MG63 (cell line): Measurements from ENCODE around the gene MPC1L. TPM values are rescaled to one million over a fixed set of nuclear protein-coding genes. Genes with fewer than 3 reads are reported as not detected.
"Not testable (repeated sequence)": the region's sequence is repeated elsewhere in the genome, so short reads cannot be mapped to it uniquely, and the experiment has no call there.

Source experiments
- DNase-seq: peaks from one replicate; pipeline ENCODE4 v3.0.0-alpha.2; 2020
- H3K27me3 ChIP-seq: fragments of 250-450 bp; sonication (Bioruptor Pico); 2 replicates; pipeline ENCODE4 v1.5.1; 2020; ENCODE audit warnings: mild to moderate bottlenecking, moderate library complexity
- H3K36me3 ChIP-seq: fragments of 250-450 bp; sonication (Bioruptor Pico); 2 replicates; pipeline ENCODE4 v1.5.1; 2020; ENCODE audit warnings: mild to moderate bottlenecking, moderate library complexity
- H3K4me3 ChIP-seq: fragments of 250-450 bp; sonication (Bioruptor Pico); 2 replicates; pipeline ENCODE4 v1.5.1; 2020; ENCODE audit warnings: mild to moderate bottlenecking, moderate library complexity
- H3K9me3 ChIP-seq: fragments of 250-450 bp; sonication (Bioruptor Pico); 2 replicates; pipeline ENCODE4 v1.5.1; 2020; ENCODE audit warnings: mild to moderate bottlenecking, moderate library complexity
- total RNA-seq: library from RNA; depleted of rRNA; stranded (reverse); fragments of >200 nt; shearing (Covaris generic); gene quantifications from 2 replicates; pipeline ENCODE4 v1.2.3, GENCODE V29; 2014; ENCODE audit warnings: low replicate concordance; rRNA removed

MPC1L gene
- not detected in 2 replicates for total RNA-seq

DNA sequence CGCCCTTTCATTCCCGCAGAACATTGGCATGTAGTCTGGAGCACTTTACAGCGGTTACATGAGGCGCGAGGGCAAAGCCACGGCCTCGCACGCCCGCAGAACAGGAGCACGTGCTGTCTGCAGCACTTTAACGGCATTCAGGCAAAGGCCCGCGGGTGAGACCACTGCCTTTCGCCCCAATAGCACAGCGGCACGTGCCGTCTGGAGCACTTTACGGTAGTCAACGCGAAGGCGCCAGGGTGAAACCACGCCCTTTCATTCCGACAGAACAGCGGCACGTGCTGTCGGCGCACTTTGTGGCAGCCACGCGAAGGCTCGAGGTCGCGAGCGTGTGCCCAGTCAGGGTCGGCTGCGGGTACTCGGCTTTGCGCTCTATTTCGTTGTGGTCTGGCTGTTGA, at the start of gene MPC1L:
TSS of gene MPC1L (plus strand) at position 290 of the 398 bp plus-strand sequence. CDS start 138 bp downstream, outside the sequence.
- DNase-seq = no peak
- no peaks in the 10 kb centered on the region for H3K27me3 ChIP-seq

GRCh38 chrX:40573763-40574162, 49.5 kb upstream of the MPC1L start:
- Histone ChIP-seq H3K9me3 (no peaks in the 10 kb centered on the region), H3K4me3 (no peak overlapping the region), H3K36me3 (no peaks in the 10 kb centered on the region), H3K27me3 (no peaks in the 10 kb centered on the region)
- DNase-seq = no peak

More for the DNA sequence above, at the start of gene MPC1L:
- Histone ChIP-seq H3K9me3 (no peaks in the 10 kb centered on the region), H3K4me3 (no peak within 1 kb of the TSS), H3K36me3 (no peaks in the 10 kb centered on the region; the same call in 1 of the 2 replicates)

DNA sequence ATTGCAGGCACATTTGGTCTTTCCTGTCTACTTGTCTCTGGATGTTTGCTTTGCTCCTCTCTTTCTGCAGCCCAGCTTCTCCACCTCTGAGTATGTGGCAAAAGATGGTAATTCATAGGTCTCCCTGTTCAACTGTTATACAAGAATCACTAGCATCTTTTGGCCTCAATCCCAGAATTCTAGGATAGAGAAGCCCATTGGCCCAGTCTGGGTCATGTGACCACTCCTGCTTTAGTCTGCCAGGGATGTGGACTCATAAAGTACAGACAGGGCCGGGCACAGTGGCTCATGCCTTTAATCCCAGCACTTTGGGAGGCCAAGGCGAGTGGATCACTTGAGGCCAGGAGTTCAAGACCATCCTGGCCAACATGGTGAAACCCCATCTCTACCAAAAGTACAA, 47.8 kb upstream of the MPC1L start:
- H3K4me3 ChIP-seq, H3K27me3 ChIP-seq, H3K9me3 ChIP-seq, H3K36me3 ChIP-seq: not testable (repeated sequence)
- peak; percentile 24 for DNase-seq

DNA sequence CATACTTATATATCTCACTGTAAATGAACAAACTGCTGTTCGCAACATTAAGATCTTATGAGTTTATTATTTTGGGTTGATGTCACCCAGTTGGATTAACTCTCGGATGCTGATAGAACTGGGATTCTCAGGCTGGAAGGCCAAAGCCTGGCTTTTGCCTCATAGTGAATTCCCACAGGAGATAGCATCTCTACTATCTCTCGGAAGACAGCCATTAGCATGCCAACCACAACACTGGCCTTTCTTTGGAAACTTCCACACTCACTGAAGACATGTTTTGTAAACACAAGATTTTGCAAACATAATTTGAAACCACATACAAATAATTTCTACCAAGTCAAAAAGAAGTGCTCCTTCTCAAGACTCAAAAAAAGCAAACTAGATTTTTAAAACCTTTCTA, 46.9 kb upstream of the MPC1L start:
- H3K9me3 ChIP-seq = no peaks in the 10 kb centered on the region

DNA sequence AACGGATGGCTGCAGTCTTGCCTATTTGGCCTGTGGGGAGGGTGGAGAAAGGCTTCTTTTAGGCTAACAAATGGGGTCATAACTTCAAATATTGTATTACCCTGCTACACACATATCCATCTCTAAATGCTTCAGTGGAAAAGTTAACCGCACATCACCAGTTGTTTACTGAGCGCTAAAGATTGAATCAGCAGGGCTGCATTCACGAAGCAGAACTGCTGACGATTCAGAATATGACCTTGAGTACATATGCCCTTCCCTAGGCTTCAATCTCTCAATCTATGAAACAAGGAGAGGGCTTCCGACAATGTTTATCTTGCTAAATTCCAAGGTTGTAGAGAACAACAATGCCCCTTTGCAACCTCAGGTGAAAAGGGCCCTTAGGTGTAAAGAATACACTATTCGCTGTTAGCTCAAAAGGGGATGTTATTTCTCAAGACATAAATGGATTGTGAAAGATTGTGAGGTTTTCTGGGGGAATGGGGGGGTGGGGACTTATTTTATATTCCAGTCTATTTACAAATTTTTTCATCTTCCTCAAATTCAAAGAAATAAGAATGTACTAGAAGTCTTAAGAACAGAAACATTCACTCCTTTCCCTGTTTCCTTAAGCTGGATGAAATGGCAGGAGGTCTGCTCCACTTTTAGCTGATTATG, 45.1 kb upstream of the MPC1L start:
- no peak overlapping the region for H3K4me3 ChIP-seq
- no peak for DNase-seq
- H3K27me3 ChIP-seq = no peaks in the 10 kb centered on the region
- no peaks in the 10 kb centered on the region for H3K9me3 ChIP-seq
- H3K36me3 ChIP-seq = no peaks in the 10 kb centered on the region

More for the DNA sequence above, 46.9 kb upstream of the MPC1L start:
- Histone ChIP-seq H3K36me3 (no peaks in the 10 kb centered on the region), H3K27me3 (no peaks in the 10 kb centered on the region), H3K4me3 (no peak overlapping the region)
- no peak for DNase-seq

DNA sequence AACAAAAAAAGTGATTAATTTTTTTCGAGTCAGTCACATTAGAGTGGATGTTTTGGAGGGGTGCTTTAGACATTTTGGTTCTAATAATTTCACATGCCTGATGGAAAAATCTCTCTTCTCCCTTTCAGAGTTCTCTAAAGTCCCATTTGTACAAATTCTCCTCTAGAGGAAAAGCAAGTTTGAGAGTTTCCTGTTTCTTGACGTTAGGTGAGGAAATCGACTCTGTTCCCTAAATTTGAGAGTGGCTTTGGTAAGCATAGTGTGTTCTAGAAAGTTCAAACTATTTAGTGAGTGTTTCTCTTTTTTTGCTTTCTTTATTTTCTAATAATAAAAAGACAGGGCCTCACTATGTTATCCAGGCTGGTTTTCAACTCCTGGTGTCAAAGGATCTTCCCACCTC, 44.1 kb upstream of the MPC1L start:
- DNase-seq = no peak
- no peak overlapping the region for H3K4me3 ChIP-seq
- no peaks in the 10 kb centered on the region for H3K36me3 ChIP-seq
- H3K9me3 ChIP-seq = no peaks in the 10 kb centered on the region
- no peaks in the 10 kb centered on the region for H3K27me3 ChIP-seq

GRCh38 chrX:40579900-40580536, 43.2 kb upstream of the MPC1L start:
- Histone ChIP-seq H3K27me3 (no peaks in the 10 kb centered on the region), H3K4me3 (peak overlapping the region; percentile 77), H3K9me3 (no peaks in the 10 kb centered on the region), H3K36me3 (no peaks in the 10 kb centered on the region)
- DNase-seq = no peak

GRCh38 chrX:40580537-40581335, 42.5 kb upstream of the MPC1L start, which contains the start of gene ATP6AP2:
Gene ATP6AP2, plus strand, starts transcription at chrX:40580970. Its CDS starts 96 bp downstream, at chrX:40581066.
- peak within 1 kb of the TSS; percentile 77 for H3K4me3 ChIP-seq
- peak; percentile 84 for DNase-seq
- H3K9me3 ChIP-seq = no peaks in the 10 kb centered on the region
- no peaks in the 10 kb centered on the region for H3K36me3 ChIP-seq
- H3K27me3 ChIP-seq = no peaks in the 10 kb centered on the region

GRCh38 chrX:40581336-40581920, 41.8 kb upstream of the MPC1L start:
- no peak for DNase-seq
- H3K9me3 ChIP-seq = no peaks in the 10 kb centered on the region
- peak overlapping the region; percentile 77 for H3K4me3 ChIP-seq
- H3K36me3 ChIP-seq = no peaks in the 10 kb centered on the region
- H3K27me3 ChIP-seq = no peaks in the 10 kb centered on the region

GRCh38 chrX:40582178-40582577, 41.0 kb upstream of the MPC1L start:
- H3K36me3 ChIP-seq, H3K27me3 ChIP-seq, H3K4me3 ChIP-seq, H3K9me3 ChIP-seq, DNase-seq: not testable (repeated sequence)

DNA sequence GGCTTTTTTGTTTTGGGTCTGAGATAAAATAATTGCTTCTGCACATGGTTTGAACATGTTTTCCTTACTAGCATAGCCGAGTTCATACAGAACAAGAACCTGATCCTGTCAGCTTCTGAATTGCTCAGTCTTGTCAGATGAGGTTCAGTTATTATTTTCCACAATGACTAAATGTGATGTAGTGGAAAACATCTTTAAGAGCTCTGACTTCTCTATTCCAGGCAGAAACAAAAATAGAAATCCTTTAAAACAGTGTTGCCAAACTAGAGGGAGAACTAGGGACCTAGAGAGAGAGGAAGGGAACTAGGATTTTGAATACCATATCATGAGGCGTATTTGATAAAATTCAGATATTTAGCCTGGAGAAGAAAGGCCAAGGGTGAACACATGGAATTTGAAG, 40.4 kb upstream of the MPC1L start:
- Histone ChIP-seq H3K27me3 (no peaks in the 10 kb centered on the region), H3K4me3 (no peak overlapping the region), H3K36me3 (no peaks in the 10 kb centered on the region), H3K9me3 (no peaks in the 10 kb centered on the region)
- no peak for DNase-seq

DNA sequence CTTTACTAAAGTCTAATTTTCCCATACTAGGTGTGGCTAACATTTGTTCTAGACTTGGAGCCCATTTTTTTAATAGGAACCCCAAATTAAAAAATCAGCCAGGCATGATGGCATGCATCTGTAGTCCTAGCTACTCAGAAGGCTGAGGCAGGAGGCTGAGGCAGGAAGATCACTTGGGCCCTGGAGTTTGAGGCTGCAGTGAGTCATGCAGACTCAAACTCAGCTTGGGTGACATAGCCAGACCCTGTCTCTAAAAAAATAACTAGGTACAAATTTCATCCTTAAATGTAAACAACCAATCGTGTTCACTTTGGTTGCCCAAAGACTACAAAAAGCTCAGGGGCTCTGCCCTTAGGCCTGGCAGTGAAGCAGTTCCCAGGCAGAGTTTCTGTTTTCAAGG, 35.6 kb upstream of the MPC1L start:
- H3K36me3 ChIP-seq, H3K9me3 ChIP-seq, DNase-seq, H3K4me3 ChIP-seq, H3K27me3 ChIP-seq: not testable (repeated sequence)

GRCh38 chrX:40589616-40590321, 33.5 kb upstream of the MPC1L start:
- not testable (repeated sequence) for H3K27me3 ChIP-seq, DNase-seq, H3K4me3 ChIP-seq, H3K36me3 ChIP-seq, H3K9me3 ChIP-seq

GRCh38 chrX:40603446-40603845, 19.8 kb upstream of the MPC1L start:
- H3K36me3 ChIP-seq = no peaks in the 10 kb centered on the region; the same call in 1 of the 2 replicates
- no peak overlapping the region for H3K4me3 ChIP-seq
- H3K27me3 ChIP-seq = no peaks in the 10 kb centered on the region
- no peaks in the 10 kb centered on the region for H3K9me3 ChIP-seq
- DNase-seq = no peak

DNA sequence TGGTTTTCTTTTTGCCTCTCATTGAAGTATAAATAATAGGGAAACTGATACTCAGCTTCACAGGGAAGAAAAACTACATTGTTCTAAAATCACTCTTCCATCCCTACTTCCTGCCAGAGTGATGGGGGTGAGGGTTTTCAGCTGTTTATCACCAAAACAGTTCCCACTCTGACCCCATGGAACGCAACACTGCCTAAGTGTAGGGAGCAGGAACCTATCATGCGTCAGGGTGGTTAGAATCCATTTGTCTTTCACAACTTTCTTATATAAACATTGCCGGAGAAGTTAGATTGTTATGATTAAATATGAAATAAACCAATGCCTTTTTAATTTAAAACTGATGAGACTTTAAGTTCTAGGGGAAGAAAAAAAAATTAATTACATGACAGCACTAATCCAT, 15.8 kb upstream of the MPC1L start:
- no peaks in the 10 kb centered on the region for H3K36me3 ChIP-seq
- H3K9me3 ChIP-seq = no peaks in the 10 kb centered on the region
- H3K27me3 ChIP-seq = no peaks in the 10 kb centered on the region
- DNase-seq = no peak
- no peak overlapping the region for H3K4me3 ChIP-seq

GRCh38 chrX:40612511-40612910, 10.7 kb upstream of the MPC1L start:
- no peak for DNase-seq
- Histone ChIP-seq H3K27me3 (no peaks in the 10 kb centered on the region), H3K9me3 (no peaks in the 10 kb centered on the region)

More at GRCh38 chrX:40612511-40612910, 10.7 kb upstream of the MPC1L start:
- no peaks in the 10 kb centered on the region for H3K36me3 ChIP-seq
- no peak overlapping the region for H3K4me3 ChIP-seq
